Hepatocyte (in vitro differentiated cells): ENCODE measurements around the gene SRPK2. TPM values are rescaled to one million over a fixed set of nuclear protein-coding genes. Genes with fewer than 3 reads are reported as not detected.

Experiments
- DNase-seq: peaks from one replicate; pipeline ENCODE4 v3.0.0-alpha.2; 2016; ENCODE audit warnings: low spot score
- H2AFZ ChIP-seq: fragments of 200-600 bp; sonication (generic); 2 replicates; pipeline ENCODE4 v1.6.0; 2016; ENCODE audit warnings: antibody characterized with exemption, mild to moderate bottlenecking
- H3K27ac ChIP-seq: fragments of 200-600 bp; sonication (generic); 2 replicates; pipeline ENCODE4 v1.5.1; 2016; ENCODE audit warnings: mild to moderate bottlenecking
- H3K27me3 ChIP-seq: fragments of 200-600 bp; sonication (generic); 2 replicates; pipeline ENCODE4 v1.6.1; 2016
- H3K36me3 ChIP-seq: fragments of 200-600 bp; sonication (generic); replicated peaks from 2 replicates; pipeline ENCODE4 v1.5.1; 2016; ENCODE audit warnings: low read depth; ENCODE audit not compliant: insufficient read depth
- H3K4me1 ChIP-seq: fragments of 200-600 bp; sonication (generic); 2 replicates; pipeline ENCODE4 v1.5.1; 2016; ENCODE audit warnings: mild to moderate bottlenecking, moderate library complexity; ENCODE audit not compliant: insufficient read depth
- H3K4me2 ChIP-seq: fragments of 200-600 bp; sonication (generic); 2 replicates; pipeline ENCODE4 v1.6.0; 2016
- H3K4me3 ChIP-seq: fragments of 200-600 bp; sonication (generic); 2 replicates; pipeline ENCODE4 v1.5.1; 2016; ENCODE audit warnings: mild to moderate bottlenecking
- H3K79me2 ChIP-seq: fragments of 200-600 bp; sonication (generic); 2 replicates; pipeline ENCODE4 v1.6.0; 2017; ENCODE audit warnings: mild to moderate bottlenecking
- H3K9me2 ChIP-seq: fragments of 200-600 bp; sonication (generic); replicated peaks from 2 replicates; pipeline ENCODE4 v1.6.0; 2017; ENCODE audit warnings: mild to moderate bottlenecking; ENCODE audit not compliant: insufficient read depth
- H3K9me3 ChIP-seq: fragments of 200-600 bp; sonication (generic); 2 replicates; pipeline ENCODE4 v1.5.1; 2016; ENCODE audit warnings: low read depth, mild to moderate bottlenecking
- H4K20me1 ChIP-seq: fragments of 200-600 bp; sonication (generic); 2 replicates; pipeline ENCODE4 v1.6.0; 2016; ENCODE audit warnings: mild to moderate bottlenecking; ENCODE audit not compliant: insufficient read depth, poor library complexity, severe bottlenecking
- EZH2 ChIP-seq: fragments of 200-600 bp; sonication (generic); IDR thresholded peaks from 2 replicates; pipeline ENCODE4 v1.6.1; 2016; ENCODE audit warnings: antibody characterized with exemption, mild to moderate bottlenecking, borderline replicate concordance
- EZH2phosphoT487 ChIP-seq: fragments of 200-600 bp; sonication (generic); IDR thresholded peaks from one replicate; pipeline ENCODE4 v1.6.1; 2018; ENCODE audit warnings: antibody characterized with exemption, mild to moderate bottlenecking, low read depth, moderate library complexity; ENCODE audit not compliant: unreplicated experiment, severe bottlenecking
- WGBS: methylation state at CpG from one replicate; pipeline ENCODE4 v1.1.6; 2016; ENCODE audit warnings: low lambda C conversion rate; ENCODE audit errors: missing lambda C conversion rate; 5-methylcytosine and 5-hydroxymethylcytosine counted together
- polyA plus RNA-seq: library from polyadenylated mRNA; unstranded; fragments of >200 nt; fragmentation: Nextera tagmentation; extraction: Ambion mirVana; gene quantifications from 2 replicates; pipeline ENCODE4 v1.2.1, GENCODE V29; 2016
- total RNA-seq: library from RNA; depleted of rRNA; stranded (reverse); fragments of >200 nt; gene quantifications from 2 replicates; pipeline ENCODE4 v1.2.3, GENCODE V29; 2014
- TF ChIP-seq, protein P1 (sequence below): fragments of 200-600 bp; sonication (generic); IDR thresholded peaks from 2 replicates; pipeline ENCODE4 v1.5.1; 2016; ENCODE audit warnings: antibody characterized with exemption, mild to moderate bottlenecking; ENCODE audit not compliant: poor library complexity

SRPK2 gene
- total and polyA plus RNA-seq, 2 experiments from 2014 or later = 41.4 to 46.1 TPM

DNA sequence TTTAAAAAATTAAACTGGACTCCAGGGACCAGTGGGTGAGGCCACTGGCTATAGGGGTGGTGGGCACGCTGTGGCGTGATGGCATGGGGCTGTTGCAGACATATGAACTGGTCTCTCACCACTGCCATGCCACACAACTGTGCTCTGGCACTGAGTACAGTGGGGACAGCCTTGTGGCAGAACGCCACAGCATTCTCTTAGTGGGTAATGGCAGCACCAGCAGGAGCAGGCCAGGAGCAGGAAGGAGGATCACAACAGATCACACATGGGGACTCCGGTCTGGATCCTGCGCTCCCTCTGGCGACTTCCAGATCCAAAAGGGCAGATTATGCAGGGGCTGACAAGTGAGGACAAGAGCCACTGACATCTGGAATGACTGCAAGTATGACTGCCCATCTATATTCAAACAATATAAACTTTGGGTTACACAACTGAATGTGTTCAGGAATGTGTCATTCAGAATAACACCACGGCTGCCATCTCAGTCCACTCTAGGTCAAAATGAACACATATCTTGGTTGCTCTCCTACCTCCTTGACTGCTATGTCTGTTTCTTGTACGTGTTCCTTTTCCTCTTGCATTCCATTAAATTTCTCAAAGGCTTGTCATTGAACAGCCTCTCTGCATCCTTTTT, 198.7 kb downstream of the SRPK2 start:
- Histone ChIP-seq H3K9me2 (no peaks in the 10 kb centered on the region), H3K9me3 (no peaks in the 10 kb centered on the region), H2AFZ (no peak overlapping the region), H3K79me2 (peaks cover 10% of the 10 kb centered on the region), H3K36me3 (no peaks in the 10 kb centered on the region), H3K4me2 (no peak overlapping the region), H3K4me1 (no peaks in the 10 kb centered on the region), H3K27ac (no peak overlapping the region), H4K20me1 (no peaks in the 10 kb centered on the region), H3K4me3 (no peak overlapping the region), H3K27me3 (no peaks in the 10 kb centered on the region)
- TF ChIP-seq, protein P1, sequence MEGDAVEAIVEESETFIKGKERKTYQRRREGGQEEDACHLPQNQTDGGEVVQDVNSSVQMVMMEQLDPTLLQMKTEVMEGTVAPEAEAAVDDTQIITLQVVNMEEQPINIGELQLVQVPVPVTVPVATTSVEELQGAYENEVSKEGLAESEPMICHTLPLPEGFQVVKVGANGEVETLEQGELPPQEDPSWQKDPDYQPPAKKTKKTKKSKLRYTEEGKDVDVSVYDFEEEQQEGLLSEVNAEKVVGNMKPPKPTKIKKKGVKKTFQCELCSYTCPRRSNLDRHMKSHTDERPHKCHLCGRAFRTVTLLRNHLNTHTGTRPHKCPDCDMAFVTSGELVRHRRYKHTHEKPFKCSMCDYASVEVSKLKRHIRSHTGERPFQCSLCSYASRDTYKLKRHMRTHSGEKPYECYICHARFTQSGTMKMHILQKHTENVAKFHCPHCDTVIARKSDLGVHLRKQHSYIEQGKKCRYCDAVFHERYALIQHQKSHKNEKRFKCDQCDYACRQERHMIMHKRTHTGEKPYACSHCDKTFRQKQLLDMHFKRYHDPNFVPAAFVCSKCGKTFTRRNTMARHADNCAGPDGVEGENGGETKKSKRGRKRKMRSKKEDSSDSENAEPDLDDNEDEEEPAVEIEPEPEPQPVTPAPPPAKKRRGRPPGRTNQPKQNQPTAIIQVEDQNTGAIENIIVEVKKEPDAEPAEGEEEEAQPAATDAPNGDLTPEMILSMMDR = no peak
- no peak for TF ChIP-seq EZH2
- no peak for TF ChIP-seq EZH2phosphoT487
- 93% methylated on average over 8 of the region's 8 CpGs for WGBS
- no peak for DNase-seq

GRCh38 chr7:105188201-105188600, 200.5 kb downstream of the SRPK2 start:
- H3K79me2 ChIP-seq = peaks cover 8% of the 10 kb centered on the region
- no peak overlapping the region for H3K27ac ChIP-seq
- H3K4me2 ChIP-seq = no peak overlapping the region
- H3K9me3 ChIP-seq = no peaks in the 10 kb centered on the region
- H3K36me3 ChIP-seq = no peaks in the 10 kb centered on the region
- no peak overlapping the region for H2AFZ ChIP-seq
- no peak for DNase-seq
- no peak overlapping the region for H3K4me3 ChIP-seq
- no peaks in the 10 kb centered on the region for H3K9me2 ChIP-seq
- no peaks in the 10 kb centered on the region for H3K27me3 ChIP-seq
- TF ChIP-seq EZH2phosphoT487 = no peak
- TF ChIP-seq, protein P1 = no peak
- TF ChIP-seq EZH2 = no peak
- no peaks in the 10 kb centered on the region for H4K20me1 ChIP-seq
- no peaks in the 10 kb centered on the region for H3K4me1 ChIP-seq

GRCh38 chr7:105187302-105188169, 201.2 kb downstream of the SRPK2 start:
- Histone ChIP-seq H3K9me3 (no peaks in the 10 kb centered on the region), H2AFZ (no peak overlapping the region), H3K4me3 (no peak overlapping the region), H3K27me3 (no peaks in the 10 kb centered on the region), H4K20me1 (no peaks in the 10 kb centered on the region), H3K4me2 (no peak overlapping the region), H3K79me2 (peaks cover 8% of the 10 kb centered on the region), H3K36me3 (no peaks in the 10 kb centered on the region), H3K9me2 (no peaks in the 10 kb centered on the region), H3K4me1 (no peaks in the 10 kb centered on the region), H3K27ac (no peak overlapping the region)
- 93% methylated on average over 4 of the region's 4 CpGs for WGBS
- no peak for TF ChIP-seq EZH2
- no peak for DNase-seq

GRCh38 chr7:105185290-105186010, 203.3 kb downstream of the SRPK2 start:
- DNase-seq = no peak
- Histone ChIP-seq H3K36me3 (no peaks in the 10 kb centered on the region), H3K27ac (no peak overlapping the region), H2AFZ (no peak overlapping the region), H3K4me2 (no peak overlapping the region), H3K27me3 (no peaks in the 10 kb centered on the region), H3K9me3 (no peaks in the 10 kb centered on the region), H3K4me3 (no peak overlapping the region), H3K9me2 (no peaks in the 10 kb centered on the region), H3K79me2 (peaks cover 16% of the 10 kb centered on the region), H3K4me1 (no peaks in the 10 kb centered on the region), H4K20me1 (no peaks in the 10 kb centered on the region)
- TF ChIP-seq EZH2phosphoT487 (no peak), EZH2 (no peak)
- TF ChIP-seq, protein P1 = no peak
- 97% methylated on average over 2 of the region's 2 CpGs for WGBS
